GM12878 (cell line): ENCODE results near the gene WTAP. TPM values are rescaled to one million over a fixed set of nuclear protein-coding genes. Genes with fewer than 3 reads are reported as not detected.
A peak's percentile ranks its signal among the peaks of the same experiment; 100 is the strongest.

Source experiments
- ATAC-seq: fragments of 200-7000 bp; cut with Tn5 transposase; 3 replicates; pipeline ENCODE4 v1.9.1; 2020; ENCODE audit warnings: mild to moderate bottlenecking, moderate library complexity
- BruUV-seq: library from RNA; stranded (reverse); fragments of 400-500 nt; replicated peaks from 2 replicates; lab custom pipeline; 2021; lab: Mats Ljungman, UMichigan
- CTCF ChIA-PET: fragments of 300-600 bp; sonication (Branson Sonifier 250); formaldehyde crosslinking; extraction: SDS; loops from one replicate; lab custom pipeline; 2021; ENCODE audit warnings: inconsistent platforms; lab: Yijun Ruan, JAX
- POLR2A ChIA-PET: fragments of 350-600 bp; formaldehyde crosslinking; extraction: SDS; loops from one replicate; lab custom pipeline; 2021; ENCODE audit warnings: inconsistent platforms; lab: Charles Lee
- RAD21 ChIA-PET: fragments of 300-600 bp; sonication (Branson Sonifier 250); formaldehyde crosslinking; loops from one replicate; lab custom pipeline; 2023; ENCODE audit warnings: antibody characterized with exemption; ENCODE audit not compliant: unreplicated experiment; lab: Charles Lee
- SMC1A ChIA-PET: fragments of 300-600 bp; sonication (Branson Sonifier 250); formaldehyde crosslinking; loops from one replicate; lab custom pipeline; 2023; ENCODE audit not compliant: unreplicated experiment, uncharacterized antibody; lab: Charles Lee
- DNase-seq: peaks from one replicate; pipeline ENCODE4 v3.0.0-alpha.2; 2011; ENCODE audit warnings: low read depth, low spot score
- FAIRE-seq: peaks from 3 replicates; lab custom pipeline; 2011; peaks lifted over from hg19 to GRCh38; lab: Jason Lieb, UNC
- H2AFZ ChIP-seq: 2 replicates; pipeline ENCODE4 v1.6.0; 2011; ENCODE audit warnings: low read depth, low read length, control low read depth; ENCODE audit not compliant: control insufficient read depth
- H3K27ac ChIP-seq: 2 replicates; pipeline ENCODE4 v1.5.1; 2011; ENCODE audit warnings: control low read depth; ENCODE audit not compliant: control insufficient read depth, insufficient read depth
- H3K27me3 ChIP-seq, 2 experiments: replicated peaks in 1 of 2; 2 replicates each; pipeline versions ENCODE4 v1.6.0 to v1.6.1; 2011; ENCODE audit warnings: low read length in 1 of 2; ENCODE audit not compliant: control insufficient read depth in 2 of 2, insufficient read depth in 2 of 2
- H3K36me3 ChIP-seq, 2 experiments: 2 replicates each; pipeline ENCODE4 v1.5.1; 2011; ENCODE audit warnings: low read length in 1 of 2; ENCODE audit not compliant: control insufficient read depth in 2 of 2, insufficient read depth in 2 of 2
- H3K4me1 ChIP-seq: 2 replicates; pipeline ENCODE4 v1.6.1; 2011; ENCODE audit warnings: mild to moderate bottlenecking, low read length, moderate library complexity, mixed read lengths; ENCODE audit not compliant: control insufficient read depth, insufficient read depth
- H3K4me2 ChIP-seq: 2 replicates; pipeline ENCODE4 v1.6.0; 2011; ENCODE audit warnings: control low read depth; ENCODE audit not compliant: control insufficient read depth, insufficient read depth
- H3K4me3 ChIP-seq: fragments of 200-600 bp; sonication (generic); 2 replicates; pipeline ENCODE4 v1.5.1; 2016
- H3K79me2 ChIP-seq: 2 replicates; pipeline ENCODE4 v1.6.0; 2011; ENCODE audit warnings: low read length; ENCODE audit not compliant: control insufficient read depth, insufficient read depth
- H3K9ac ChIP-seq: 2 replicates; pipeline ENCODE4 v1.8.0; 2011; ENCODE audit warnings: low read length, control low read depth, mixed read lengths; ENCODE audit not compliant: control insufficient read depth, insufficient read depth
- H3K9me3 ChIP-seq: replicated peaks from 3 replicates; pipeline ENCODE4 v1.5.1; 2011; ENCODE audit warnings: mild to moderate bottlenecking, low read length; ENCODE audit not compliant: control insufficient read depth, insufficient read depth
- H4K20me1 ChIP-seq: 2 replicates; pipeline ENCODE4 v1.6.0; 2011; ENCODE audit not compliant: control insufficient read depth, insufficient read depth
- CHD2 ChIP-seq: IDR thresholded peaks from 2 replicates; pipeline ENCODE4 v1.6.1; 2011; ENCODE audit warnings: low read depth, low read length, improper control_type of control experiment, borderline replicate concordance
- FOS ChIP-seq: IDR thresholded peaks from 3 replicates; pipeline ENCODE4 v1.6.1; 2011; ENCODE audit warnings: borderline replicate concordance; ENCODE audit not compliant: insufficient read length; ENCODE audit errors: extremely low read depth
- HCFC1 ChIP-seq: fragments of 150-350 bp; IDR thresholded peaks from 2 replicates; pipeline ENCODE4 v1.6.1; 2014; ENCODE audit warnings: low read length
- HDGF ChIP-seq: fragments of 450-650 bp; IDR thresholded peaks from 2 replicates; pipeline ENCODE4 v1.6.1; 2016; ENCODE audit warnings: antibody characterized with exemption
- IRF4 ChIP-seq: IDR thresholded peaks from 2 replicates; pipeline ENCODE4 v1.6.1; 2011; ENCODE audit warnings: low read depth, low read length
- MEF2A ChIP-seq: IDR thresholded peaks from 2 replicates; pipeline ENCODE4 v1.6.1; 2011; ENCODE audit warnings: low read depth, mild to moderate bottlenecking, low read length, moderate library complexity; ENCODE audit not compliant: insufficient read depth
- MTA3 ChIP-seq: IDR thresholded peaks from 2 replicates; pipeline ENCODE4 v1.6.1; 2012; ENCODE audit warnings: low read length, inconsistent platforms, borderline replicate concordance
- NBN ChIP-seq: fragments of 450-650 bp; IDR thresholded peaks from 2 replicates; pipeline ENCODE4 v1.6.1; 2016
- POLR2A ChIP-seq: IDR thresholded peaks from 2 replicates; pipeline ENCODE4 v1.6.1; 2011; ENCODE audit warnings: low read depth, mild to moderate bottlenecking, low read length
- SMAD5 ChIP-seq: IDR thresholded peaks from 2 replicates; pipeline ENCODE4 v1.6.1; 2016; ENCODE audit warnings: antibody characterized with exemption, low read depth
- TAF1 ChIP-seq: IDR thresholded peaks from 2 replicates; pipeline ENCODE4 v1.6.1; 2011; ENCODE audit warnings: mild to moderate bottlenecking, low read depth, low read length, borderline replicate concordance
- ZNF207 ChIP-seq: fragments of 450-650 bp; IDR thresholded peaks from 2 replicates; pipeline ENCODE4 v1.6.1; 2014; ENCODE audit warnings: antibody characterized with exemption, mild to moderate bottlenecking, borderline replicate concordance
- ZNF274 ChIP-seq: IDR thresholded peaks from one replicate; pipeline ENCODE4 v1.8.0; 2011; ENCODE audit not compliant: insufficient read length, insufficient read depth
- WGBS: methylation state at CpG from one replicate; pipeline ENCODE4 v1.1.6; 2016; ENCODE audit warnings: low lambda C conversion rate; ENCODE audit not compliant: insufficient replicate concordance, insufficient coverage; ENCODE audit errors: missing lambda C conversion rate; 5-methylcytosine and 5-hydroxymethylcytosine counted together
- in situ Hi-C: fragments of 300-500 bp; cut with MboI; formaldehyde crosslinking; loops from 9 replicates; pipeline ENCODE4 v1.14.3; 2018; ENCODE audit warnings: mixed read lengths
- intact Hi-C: fragments of 100-400 bp; cut with micrococcal nuclease; formaldehyde crosslinking; loops from one replicate; pipeline ENCODE4 v1.14.2; 2022; ENCODE audit not compliant: unreplicated experiment
- polyA plus RNA-seq, 11 experiments: library from polyadenylated mRNA; depleted of rRNA in 4 of 11; unstranded in 6 of 11; stranded (reverse) in 5 of 11; fragments of >200 nt; fragmentation: Nextera tagmentation in 4 of 11; fragmentation: Illumina TruSeq in 1 of 11; extraction: Ambion mirVana in 4 of 11; extraction: Trizol in 1 of 11; gene quantifications; 1 replicate in 1 of 11; 2 replicates in 10 of 11; pipeline versions ENCODE4 v1.2.1 to v1.2.3, GENCODE V29; 2011 to 2016; ENCODE audit warnings: inconsistent platforms in 2 of 11, missing spikeins in 2 of 11, low read depth in 1 of 11
- total RNA-seq, 4 experiments: library from RNA; depleted of rRNA in 3 of 4; stranded (reverse); fragments of >200 nt in 3 of 4; fragmentation: Illumina TruSeq in 1 of 4; extraction: Trizol in 1 of 4; gene quantifications; 2 replicates each; pipeline versions ENCODE4 v1.2.1 to v1.2.3, GENCODE V29; 2013 to 2021
- TF ChIP-seq, protein P1 (sequence below): fragments of 450-650 bp; formaldehyde crosslinking; IDR thresholded peaks from 2 replicates; pipeline ENCODE4 v1.4.0; 2022; ENCODE audit warnings: mild to moderate bottlenecking, moderate library complexity
- TF ChIP-seq, protein P2 (sequence below): fragments of 450-650 bp; formaldehyde crosslinking; IDR thresholded peaks from 2 replicates; pipeline ENCODE4 v1.4.0; 2020; ENCODE audit warnings: mild to moderate bottlenecking, moderate library complexity

Gene WTAP
- total and polyA plus RNA-seq, 10 of the 15 experiments (the other 5 are each of a cell fraction or from before 2014, with no cell fraction given), result 38.7 to 132 (median 83.1) TPM

- ATAC-seq (peak; percentile 26), DNase-seq (no peak), FAIRE-seq (no peak)
- RAD21 ChIA-PET, result interaction anchor here (0.8 to 5.1 kb wide), 7 partner anchors 31 to 620 kb away, joined by 3 to 52 read pairs (median 6); partner anchors contain the start of genes ACAT2, MRPL18 and TCP1
- 2% methylated on average over 30 of the region's 30 CpGs for WGBS
- no peaks in the 10 kb centered on the region for H3K36me3 ChIP-seq
- CTCF ChIA-PET, result interaction anchor here (0.6 to 5.4 kb wide), 13 partner anchors 8 to 137 kb away, joined by 3 to 27 read pairs (median 4); partner anchors contain the start of genes ACAT2, SOD2 and TCP1
- H3K9me3 ChIP-seq, result no peaks in the 10 kb centered on the region; the same call in 2 of the 3 replicates
- no peaks in the 10 kb centered on the region for H3K4me1 ChIP-seq
- in situ Hi-C loops, result no loop called here
- H3K27me3 ChIP-seq, result no peaks in the 10 kb centered on the region
- peak overlapping the region; percentile 97 for H3K27ac ChIP-seq
- peaks cover 81% of the 10 kb centered on the region for H3K79me2 ChIP-seq
- TSS peak; percentile 84 for BruUV-seq
- SMC1A ChIA-PET, result interaction anchor here (0.9 to 11.1 kb wide), 7 partner anchors 12 to 256 kb away, joined by 3 to 108 read pairs (median 10); partner anchors contain the start of genes ACAT2, MRPL18, SOD2 and TCP1
- H3K9ac ChIP-seq, result peak overlapping the region; percentile 93
- H3K4me3 ChIP-seq, result peak overlapping the region; percentile 91
- H3K4me2 ChIP-seq, result peak overlapping the region; percentile 66
- intact Hi-C loops, result loop anchor here (2.0 to 5.0 kb wide), 2 partner anchors 34 to 206 kb away; partner anchors contain the start of gene SOD2
- H4K20me1 ChIP-seq, result no peaks in the 10 kb centered on the region
- peak overlapping the region; percentile 68 for H2AFZ ChIP-seq
- POLR2A ChIA-PET, result interaction anchor here (0.6 to 6.8 kb wide), 17 partner anchors 8 to 257 kb away, joined by 3 to 85 read pairs (median 5); partner anchors contain the start of genes ACAT2, MRPL18, SOD2 and TCP1
- TF ChIP-seq MTA3 (peak; percentile 69; the same call in 1 of the 2 replicates), IRF4 (no peak), CHD2 (no peak), HDGF (no peak), NBN (no peak), FOS (no peak), TAF1 (no peak), ZNF207 (no peak), MEF2A (no peak), POLR2A (no peak), HCFC1 (no peak), ZNF274 (no peak), SMAD5 (no peak)
- TF ChIP-seq, protein P1, sequence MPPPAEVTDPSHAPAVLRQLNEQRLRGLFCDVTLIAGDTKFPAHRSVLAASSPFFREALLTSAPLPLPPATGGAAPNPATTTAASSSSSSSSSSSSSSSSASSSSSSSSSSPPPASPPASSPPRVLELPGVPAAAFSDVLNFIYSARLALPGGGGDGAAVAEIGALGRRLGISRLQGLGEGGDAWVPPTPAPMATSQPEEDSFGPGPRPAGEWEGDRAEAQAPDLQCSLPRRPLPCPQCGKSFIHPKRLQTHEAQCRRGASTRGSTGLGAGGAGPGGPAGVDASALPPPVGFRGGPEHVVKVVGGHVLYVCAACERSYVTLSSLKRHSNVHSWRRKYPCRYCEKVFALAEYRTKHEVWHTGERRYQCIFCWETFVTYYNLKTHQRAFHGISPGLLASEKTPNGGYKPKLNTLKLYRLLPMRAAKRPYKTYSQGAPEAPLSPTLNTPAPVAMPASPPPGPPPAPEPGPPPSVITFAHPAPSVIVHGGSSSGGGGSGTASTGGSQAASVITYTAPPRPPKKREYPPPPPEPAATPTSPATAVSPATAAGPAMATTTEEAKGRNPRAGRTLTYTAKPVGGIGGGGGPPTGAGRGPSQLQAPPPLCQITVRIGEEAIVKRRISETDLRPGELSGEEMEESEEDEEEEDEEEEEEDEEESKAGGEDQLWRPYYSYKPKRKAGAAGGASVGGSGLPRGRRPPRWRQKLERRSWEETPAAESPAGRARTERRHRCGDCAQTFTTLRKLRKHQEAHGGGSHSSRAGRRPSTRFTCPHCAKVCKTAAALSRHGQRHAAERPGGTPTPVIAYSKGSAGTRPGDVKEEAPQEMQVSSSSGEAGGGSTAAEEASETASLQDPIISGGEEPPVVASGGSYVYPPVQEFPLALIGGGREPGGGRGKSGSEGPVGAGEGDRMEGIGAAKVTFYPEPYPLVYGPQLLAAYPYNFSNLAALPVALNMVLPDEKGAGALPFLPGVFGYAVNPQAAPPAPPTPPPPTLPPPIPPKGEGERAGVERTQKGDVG (CRISPR knock-in tag), result no peak
- TF ChIP-seq, protein P2, sequence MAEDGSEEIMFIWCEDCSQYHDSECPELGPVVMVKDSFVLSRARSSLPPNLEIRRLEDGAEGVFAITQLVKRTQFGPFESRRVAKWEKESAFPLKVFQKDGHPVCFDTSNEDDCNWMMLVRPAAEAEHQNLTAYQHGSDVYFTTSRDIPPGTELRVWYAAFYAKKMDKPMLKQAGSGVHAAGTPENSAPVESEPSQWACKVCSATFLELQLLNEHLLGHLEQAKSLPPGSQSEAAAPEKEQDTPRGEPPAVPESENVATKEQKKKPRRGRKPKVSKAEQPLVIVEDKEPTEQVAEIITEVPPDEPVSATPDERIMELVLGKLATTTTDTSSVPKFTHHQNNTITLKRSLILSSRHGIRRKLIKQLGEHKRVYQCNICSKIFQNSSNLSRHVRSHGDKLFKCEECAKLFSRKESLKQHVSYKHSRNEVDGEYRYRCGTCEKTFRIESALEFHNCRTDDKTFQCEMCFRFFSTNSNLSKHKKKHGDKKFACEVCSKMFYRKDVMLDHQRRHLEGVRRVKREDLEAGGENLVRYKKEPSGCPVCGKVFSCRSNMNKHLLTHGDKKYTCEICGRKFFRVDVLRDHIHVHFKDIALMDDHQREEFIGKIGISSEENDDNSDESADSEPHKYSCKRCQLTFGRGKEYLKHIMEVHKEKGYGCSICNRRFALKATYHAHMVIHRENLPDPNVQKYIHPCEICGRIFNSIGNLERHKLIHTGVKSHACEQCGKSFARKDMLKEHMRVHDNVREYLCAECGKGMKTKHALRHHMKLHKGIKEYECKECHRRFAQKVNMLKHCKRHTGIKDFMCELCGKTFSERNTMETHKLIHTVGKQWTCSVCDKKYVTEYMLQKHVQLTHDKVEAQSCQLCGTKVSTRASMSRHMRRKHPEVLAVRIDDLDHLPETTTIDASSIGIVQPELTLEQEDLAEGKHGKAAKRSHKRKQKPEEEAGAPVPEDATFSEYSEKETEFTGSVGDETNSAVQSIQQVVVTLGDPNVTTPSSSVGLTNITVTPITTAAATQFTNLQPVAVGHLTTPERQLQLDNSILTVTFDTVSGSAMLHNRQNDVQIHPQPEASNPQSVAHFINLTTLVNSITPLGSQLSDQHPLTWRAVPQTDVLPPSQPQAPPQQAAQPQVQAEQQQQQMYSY (CRISPR knock-in tag), result no peak
These were observed 920 bp upstream of the WTAP start for GRCh38 chr6:159726255-159726917.
